ENCODE measurements around the gene CARHSP1.
"Not testable (repeated sequence)": the region's sequence is repeated elsewhere in the genome, so short reads cannot be mapped to it uniquely, and the experiment has no call there.

The CARHSP1 gene

GRCh38 chr16:8819411-8820034, 49.3 kb downstream of the CARHSP1 start:
- DNase-seq, result no peak

DNA sequence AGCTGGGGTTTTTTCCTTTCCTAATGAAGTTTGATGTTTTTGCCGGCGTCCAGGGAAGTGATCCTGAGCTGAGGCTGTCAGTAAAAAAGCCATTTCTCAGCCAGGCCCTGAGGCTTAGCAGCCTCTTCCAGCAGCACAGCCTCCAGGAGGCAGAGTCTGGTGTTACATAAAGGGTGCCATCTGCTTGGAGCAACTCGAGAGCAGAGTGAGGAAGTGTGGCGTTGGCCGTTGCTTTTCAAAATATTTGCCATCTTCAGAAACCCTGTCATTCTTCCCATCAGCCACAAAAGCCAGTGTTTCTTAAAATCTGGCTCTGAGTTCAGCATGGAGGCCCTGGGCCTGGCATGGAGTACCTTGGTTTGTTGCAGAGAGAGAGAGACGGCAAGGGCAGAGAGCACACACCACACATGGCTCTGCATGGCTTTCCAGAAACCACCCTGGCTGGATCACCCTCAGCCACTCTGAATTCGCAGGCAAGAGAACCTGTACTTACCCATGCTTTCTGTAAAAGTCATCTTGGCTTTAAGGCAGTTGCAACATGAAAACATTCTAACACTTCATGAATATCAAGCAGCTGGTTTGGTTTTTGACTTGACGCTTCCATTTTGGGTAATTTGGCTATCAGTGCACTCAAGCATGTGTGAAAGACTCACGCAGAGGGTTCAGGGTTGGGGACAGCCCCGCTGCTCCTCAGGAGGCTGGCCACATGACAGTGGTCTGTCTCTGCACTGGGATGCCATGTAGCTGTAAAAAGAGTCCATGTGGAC, 50.1 kb downstream of the CARHSP1 start:
- no peak for DNase-seq

- DNase-seq, result no peak
Observed at GRCh38 chr16:8816967-8817655, 51.7 kb downstream of the CARHSP1 start.

DNA sequence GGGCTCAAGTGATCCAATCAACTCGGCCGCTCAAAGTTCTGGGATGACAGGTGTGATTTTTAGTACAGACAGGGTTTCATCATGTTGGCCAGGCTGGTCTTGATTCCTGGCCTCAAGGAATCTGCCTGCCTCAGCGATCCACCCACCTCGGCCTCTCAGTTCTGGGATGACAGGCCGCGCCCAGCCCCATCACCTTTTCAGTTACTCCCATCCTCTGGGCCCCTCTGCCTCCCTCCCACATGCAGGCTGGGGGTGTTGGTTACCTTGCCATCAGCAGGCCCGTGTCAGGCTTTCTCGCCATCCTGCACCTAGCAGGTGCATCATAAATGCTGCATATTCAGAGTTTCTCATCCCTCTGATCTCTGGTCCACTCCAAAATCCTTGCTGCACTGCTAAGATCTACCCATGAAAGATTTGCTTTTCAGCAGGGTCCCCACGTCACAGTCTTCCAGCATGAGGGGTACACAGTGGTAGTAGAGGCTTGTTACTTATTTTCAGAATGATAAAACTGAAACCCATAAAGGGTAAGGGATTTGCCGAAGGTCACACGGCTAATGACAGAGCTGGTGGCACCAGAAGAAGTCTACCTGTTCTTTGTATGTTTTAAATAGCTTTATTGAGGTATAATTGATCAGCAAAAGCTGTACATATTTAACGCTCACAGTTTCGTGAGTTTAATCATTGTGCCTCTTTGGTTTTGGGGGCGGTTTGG, 54.6 kb downstream of the CARHSP1 start:
- DNase-seq, result no peak

DNA sequence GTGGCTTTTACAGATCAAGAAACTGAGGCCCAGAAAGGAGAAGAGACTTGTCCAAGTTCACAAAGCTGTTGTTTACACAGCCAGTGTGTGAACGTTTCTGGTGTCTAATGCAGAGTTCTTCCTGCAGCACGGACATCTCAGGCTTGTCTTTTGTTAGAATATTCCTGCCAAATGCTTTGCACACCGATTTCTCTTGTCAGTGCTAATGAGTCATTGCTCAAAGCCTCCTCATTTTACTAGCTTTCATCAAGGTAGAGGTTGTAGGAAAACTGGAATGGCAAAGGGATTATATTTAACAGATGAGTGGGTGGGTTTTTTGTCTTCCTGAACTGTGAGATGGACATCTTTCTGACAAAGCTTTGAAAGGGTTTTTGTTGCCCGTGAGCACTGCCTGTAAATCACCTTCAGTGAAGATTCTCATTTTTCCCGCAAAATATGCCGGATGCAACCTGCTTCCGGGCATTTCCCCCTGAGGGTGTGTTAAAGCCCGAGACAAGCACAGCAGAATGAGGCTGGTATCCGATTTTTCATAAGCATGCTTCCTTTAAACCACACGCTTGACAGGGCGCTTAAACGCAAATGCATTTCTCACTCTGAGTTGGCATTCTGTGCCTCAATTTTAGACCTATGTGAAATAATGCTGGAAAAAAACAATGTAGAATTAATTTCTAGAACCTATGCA, 56.5 kb downstream of the CARHSP1 start:
- no peak for DNase-seq

DNA sequence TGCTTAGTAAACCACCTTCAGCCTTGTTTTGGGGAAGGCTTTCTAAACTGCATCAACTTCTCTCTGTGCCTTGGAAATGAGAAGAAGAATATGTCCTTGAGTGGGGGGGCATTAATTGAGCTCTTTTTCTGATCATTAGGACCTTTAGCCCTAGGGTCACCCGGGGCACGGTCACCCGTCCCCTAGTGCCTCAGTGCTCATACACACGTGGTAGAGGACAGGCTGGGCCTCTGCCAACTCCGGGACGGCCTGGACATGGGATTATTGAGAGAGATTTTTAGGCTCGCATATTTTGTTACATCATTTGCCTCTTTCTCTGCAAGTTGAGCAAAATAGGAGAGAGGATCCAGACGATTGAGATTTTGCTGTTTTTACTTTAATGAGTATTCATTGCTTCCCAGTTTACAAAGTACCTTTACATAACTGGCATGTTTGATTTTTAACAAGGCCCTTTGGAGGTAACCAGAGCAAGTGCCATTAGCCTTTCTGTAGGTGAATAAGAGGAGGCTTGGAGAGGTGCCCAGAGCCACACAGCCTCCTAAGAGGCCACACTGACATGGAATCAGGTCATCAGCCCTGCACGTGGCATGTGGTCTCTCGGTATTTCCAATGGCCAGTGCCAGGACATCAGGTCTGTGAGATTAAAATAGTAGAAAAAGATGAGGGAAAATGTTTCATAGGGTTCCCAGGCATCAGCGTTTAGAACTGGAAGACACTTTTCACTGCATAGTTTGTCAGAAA, 60.0 kb downstream of the CARHSP1 start:
- DNase-seq, result no peak

DNA sequence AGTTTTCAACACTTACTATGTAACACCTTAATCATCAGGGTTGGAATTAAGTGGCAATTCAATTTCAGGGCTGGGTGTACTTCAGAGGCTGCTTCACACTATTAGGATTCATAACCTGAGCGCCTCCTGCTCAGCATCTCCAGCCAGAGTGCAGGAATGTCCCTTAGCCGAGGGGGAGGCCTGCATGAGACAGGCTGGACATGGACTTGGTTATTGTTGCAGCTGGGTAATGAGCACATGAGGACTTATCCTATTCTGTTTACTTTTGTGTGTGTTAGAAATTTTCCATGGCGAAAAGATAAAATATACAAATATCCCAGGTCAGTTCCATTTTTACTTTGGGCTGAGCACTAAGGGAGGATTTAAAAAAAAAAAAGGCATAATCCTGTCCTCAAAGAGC, 60.8 kb downstream of the CARHSP1 start:
- no peak for DNase-seq

- DNase-seq, result no peak
Observed at GRCh38 chr16:8807189-8807588, 61.6 kb downstream of the CARHSP1 start.

GRCh38 chr16:8806272-8806983, 62.4 kb downstream of the CARHSP1 start:
- no peak for DNase-seq

DNA sequence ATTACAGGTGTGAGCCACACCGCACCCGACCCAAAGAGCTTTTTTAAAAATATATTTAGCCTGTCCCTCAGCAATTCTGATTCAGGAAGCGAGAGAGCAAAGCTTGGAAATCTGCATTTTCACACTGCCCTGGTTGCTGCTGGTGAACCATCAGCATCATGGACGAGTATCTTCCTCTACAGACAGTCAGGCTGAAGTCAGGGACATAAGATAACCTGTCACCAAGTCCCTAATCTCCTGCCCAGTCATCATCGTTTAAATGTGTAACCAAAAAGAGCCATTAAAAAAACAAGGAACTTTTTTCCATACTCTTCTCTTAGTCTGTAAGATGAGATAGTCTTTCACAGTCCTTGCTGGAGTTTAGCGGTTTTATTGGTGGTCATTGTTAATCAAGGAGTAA, 64.5 kb downstream of the CARHSP1 start:
- DNase-seq, result no peak

GRCh38 chr16:8803733-8804132, 65.1 kb downstream of the CARHSP1 start:
- DNase-seq, result not testable (repeated sequence)
